ENCODE results near the gene CIROP.

DNA sequence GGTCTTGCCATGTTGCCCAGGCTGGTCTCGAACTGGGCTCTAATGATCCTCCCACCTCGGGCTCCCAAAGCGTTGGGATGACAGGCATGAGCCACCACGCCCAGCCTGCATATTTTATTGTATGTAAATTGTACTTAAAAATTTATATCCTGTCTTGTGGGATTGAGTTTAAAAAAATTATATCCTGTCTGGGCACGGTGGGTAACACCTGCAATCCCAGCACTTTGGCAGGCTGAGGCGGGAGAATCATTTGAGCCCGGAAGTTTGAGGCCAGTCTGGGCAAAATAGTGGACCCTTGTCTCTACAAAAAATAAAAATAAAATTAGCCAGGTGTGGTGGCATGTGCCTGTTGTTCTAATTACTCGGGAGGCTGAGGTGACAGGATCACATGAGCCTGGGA lies 28.2 kb upstream of the CIROP start:
- TF ChIP-seq, protein P1, sequence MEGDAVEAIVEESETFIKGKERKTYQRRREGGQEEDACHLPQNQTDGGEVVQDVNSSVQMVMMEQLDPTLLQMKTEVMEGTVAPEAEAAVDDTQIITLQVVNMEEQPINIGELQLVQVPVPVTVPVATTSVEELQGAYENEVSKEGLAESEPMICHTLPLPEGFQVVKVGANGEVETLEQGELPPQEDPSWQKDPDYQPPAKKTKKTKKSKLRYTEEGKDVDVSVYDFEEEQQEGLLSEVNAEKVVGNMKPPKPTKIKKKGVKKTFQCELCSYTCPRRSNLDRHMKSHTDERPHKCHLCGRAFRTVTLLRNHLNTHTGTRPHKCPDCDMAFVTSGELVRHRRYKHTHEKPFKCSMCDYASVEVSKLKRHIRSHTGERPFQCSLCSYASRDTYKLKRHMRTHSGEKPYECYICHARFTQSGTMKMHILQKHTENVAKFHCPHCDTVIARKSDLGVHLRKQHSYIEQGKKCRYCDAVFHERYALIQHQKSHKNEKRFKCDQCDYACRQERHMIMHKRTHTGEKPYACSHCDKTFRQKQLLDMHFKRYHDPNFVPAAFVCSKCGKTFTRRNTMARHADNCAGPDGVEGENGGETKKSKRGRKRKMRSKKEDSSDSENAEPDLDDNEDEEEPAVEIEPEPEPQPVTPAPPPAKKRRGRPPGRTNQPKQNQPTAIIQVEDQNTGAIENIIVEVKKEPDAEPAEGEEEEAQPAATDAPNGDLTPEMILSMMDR (IDR thresholded peaks at IDR 0.05; ENCODE audit: low read depth, low read length), result no peak
- no peak for TF ChIP-seq EZH2phosphoT487 (IDR thresholded peaks at IDR 0.05; ENCODE audit: low read depth)

Measured in OCI-LY3 (cell line).